Large intestine (tissue), 3 donors: ENCODE results near the gene CHD3. TPM values are rescaled to one million over a fixed set of nuclear protein-coding genes. Genes with fewer than 3 reads are reported as not detected.
"Not testable (repeated sequence)": the region's sequence is repeated elsewhere in the genome, so short reads cannot be mapped to it uniquely, and the experiment has no call there.

Source experiments
- DNase-seq, 2 donors: peaks; one replicate each; pipeline versions ENCODE4 v3.0.0 to v3.0.0-alpha.2; 2013
- H3K27ac ChIP-seq: one replicate; pipeline ENCODE4 v1.5.1; 2013; ENCODE audit warnings: low read length
- H3K27me3 ChIP-seq: 2 replicates; pipeline ENCODE4 v1.6.1; 2013; ENCODE audit warnings: low read length; ENCODE audit not compliant: control insufficient read depth, insufficient read depth
- H3K36me3 ChIP-seq: 2 replicates; pipeline ENCODE4 v1.6.1; 2013; ENCODE audit warnings: low read length; ENCODE audit not compliant: control insufficient read depth, insufficient read depth
- H3K4me1 ChIP-seq: one replicate; pipeline ENCODE4 v1.6.1; 2013; ENCODE audit warnings: low read length; ENCODE audit not compliant: control insufficient read depth, insufficient read depth
- H3K4me3 ChIP-seq: one replicate; pipeline ENCODE4 v1.5.1; 2013; ENCODE audit warnings: low read length
- H3K9me3 ChIP-seq: one replicate; pipeline ENCODE4 v1.6.1; 2013; ENCODE audit warnings: mild to moderate bottlenecking, low read depth, low read length, moderate library complexity; ENCODE audit not compliant: control insufficient read depth
- WGBS: methylation state at CpG from one replicate; pipeline ENCODE4 v1.1.5; 2013; ENCODE audit warnings: low lambda C conversion rate; ENCODE audit not compliant: insufficient coverage; 5-methylcytosine and 5-hydroxymethylcytosine counted together
- polyA plus RNA-seq: library from polyadenylated mRNA; unstranded; fragments of 120-200 nt; gene quantifications from one replicate; pipeline ENCODE4 v1.2.1, GENCODE V29; 2013

The CHD3 gene
- polyA plus RNA-seq, 1 donor, result 73.8 TPM

GRCh38 chr17:7935859-7936258 is 47.3 kb downstream of the CHD3 start:
- Histone ChIP-seq H3K9me3 (no peaks in the 10 kb centered on the region), H3K27me3 (no peaks in the 10 kb centered on the region), H3K4me3 (no peak overlapping the region), H3K4me1 (peaks cover 14% of the 10 kb centered on the region), H3K36me3 (peaks cover 38% of the 10 kb centered on the region), H3K27ac (no peak overlapping the region)
- no peak for DNase-seq

GRCh38 chr17:7940034-7940433 is 51.4 kb downstream of the CHD3 start:
- no peak for DNase-seq
- H3K27me3 ChIP-seq, result no peaks in the 10 kb centered on the region
- H3K4me3 ChIP-seq, result no peak overlapping the region
- H3K27ac ChIP-seq, result no peak overlapping the region
- peaks cover 59% of the 10 kb centered on the region for H3K36me3 ChIP-seq
- no peaks in the 10 kb centered on the region for H3K9me3 ChIP-seq
- no peaks in the 10 kb centered on the region for H3K4me1 ChIP-seq
- no CpG with 5 or more reads among the region's 4 CpGs for WGBS

- no CpG with 5 or more reads among the region's 6 CpGs for WGBS
Observed at GRCh38 chr17:7940743-7941142, 52.2 kb downstream of the CHD3 start.

GRCh38 chr17:7943291-7943690 is 54.7 kb downstream of the CHD3 start:
- H3K27ac ChIP-seq, result no peak overlapping the region
- no peaks in the 10 kb centered on the region for H3K4me1 ChIP-seq
- WGBS, result no CpG with 5 or more reads among the region's 13 CpGs
- H3K27me3 ChIP-seq, result no peaks in the 10 kb centered on the region
- H3K9me3 ChIP-seq, result no peaks in the 10 kb centered on the region
- H3K4me3 ChIP-seq, result no peak overlapping the region
- peaks cover 74% of the 10 kb centered on the region for H3K36me3 ChIP-seq
- no peak for DNase-seq

More at GRCh38 chr17:7940743-7941142, 52.2 kb downstream of the CHD3 start:
- H3K36me3 ChIP-seq, result peaks cover 65% of the 10 kb centered on the region
- H3K4me1 ChIP-seq, result no peaks in the 10 kb centered on the region
- no peak overlapping the region for H3K4me3 ChIP-seq
- H3K9me3 ChIP-seq, result no peaks in the 10 kb centered on the region
- H3K27me3 ChIP-seq, result no peaks in the 10 kb centered on the region
- no peak for DNase-seq
- H3K27ac ChIP-seq, result no peak overlapping the region

DNA sequence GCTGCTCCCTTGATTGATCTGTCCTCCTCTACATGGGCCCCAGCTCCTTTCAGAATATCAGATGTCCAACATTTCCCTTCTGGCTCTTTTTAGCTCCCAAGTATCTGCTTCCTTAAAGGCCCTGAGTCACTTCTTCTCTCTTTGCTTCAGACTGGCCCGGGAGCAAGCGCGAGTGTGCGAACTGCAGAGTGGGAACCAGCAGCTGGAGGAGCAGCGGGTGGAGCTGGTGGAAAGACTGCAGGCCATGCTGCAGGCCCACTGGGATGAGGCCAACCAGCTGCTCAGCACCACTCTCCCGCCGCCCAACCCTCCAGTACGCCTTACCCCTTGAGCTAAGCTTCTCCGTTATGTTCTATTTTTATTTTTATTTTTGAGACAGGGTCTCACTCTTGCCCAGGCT is 55.7 kb downstream of the CHD3 start:
- WGBS, result no CpG with 5 or more reads among the region's 9 CpGs

GRCh38 chr17:7945651-7946050 is 57.1 kb downstream of the CHD3 start:
- Histone ChIP-seq H3K27me3 (no peaks in the 10 kb centered on the region), H3K4me1 (no peaks in the 10 kb centered on the region), H3K9me3 (no peaks in the 10 kb centered on the region), H3K36me3 (peaks cover 71% of the 10 kb centered on the region), H3K27ac (no peak overlapping the region), H3K4me3 (no peak overlapping the region)
- no CpG with 5 or more reads among the region's 7 CpGs for WGBS
- no peak for DNase-seq

More for the DNA sequence above, 55.7 kb downstream of the CHD3 start:
- DNase-seq, result no peak
- H3K36me3 ChIP-seq, result peaks cover 80% of the 10 kb centered on the region
- H3K4me1 ChIP-seq, result no peaks in the 10 kb centered on the region
- no peak overlapping the region for H3K4me3 ChIP-seq
- H3K9me3 ChIP-seq, result no peaks in the 10 kb centered on the region
- no peaks in the 10 kb centered on the region for H3K27me3 ChIP-seq
- no peak overlapping the region for H3K27ac ChIP-seq

DNA sequence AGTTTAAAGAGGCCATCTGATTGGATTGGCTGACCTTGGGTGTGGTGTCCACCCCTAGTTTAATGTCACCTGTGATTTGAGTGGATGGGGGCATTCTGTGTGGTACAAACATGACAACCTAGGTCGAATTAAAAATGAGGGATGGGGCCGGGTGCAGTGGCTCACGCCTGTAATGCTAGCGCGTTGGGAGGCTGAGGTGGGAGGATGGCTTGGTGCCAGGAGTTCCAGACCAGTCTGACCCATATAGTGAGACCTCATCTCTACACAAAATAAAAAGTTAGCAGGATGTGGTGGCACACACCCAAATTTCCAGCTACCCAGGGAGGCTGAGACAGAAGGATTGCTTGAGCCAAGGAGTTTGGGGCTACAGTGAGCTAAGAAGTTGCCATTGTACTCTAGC is 57.9 kb downstream of the CHD3 start:
- H3K9me3 ChIP-seq, result no peaks in the 10 kb centered on the region
- peaks cover 66% of the 10 kb centered on the region for H3K36me3 ChIP-seq
- H3K27ac ChIP-seq, result no peak overlapping the region
- DNase-seq, result no peak
- H3K4me1 ChIP-seq, result no peaks in the 10 kb centered on the region
- WGBS, result no CpG with 5 or more reads among the region's 5 CpGs
- no peaks in the 10 kb centered on the region for H3K27me3 ChIP-seq
- no peak overlapping the region for H3K4me3 ChIP-seq

DNA sequence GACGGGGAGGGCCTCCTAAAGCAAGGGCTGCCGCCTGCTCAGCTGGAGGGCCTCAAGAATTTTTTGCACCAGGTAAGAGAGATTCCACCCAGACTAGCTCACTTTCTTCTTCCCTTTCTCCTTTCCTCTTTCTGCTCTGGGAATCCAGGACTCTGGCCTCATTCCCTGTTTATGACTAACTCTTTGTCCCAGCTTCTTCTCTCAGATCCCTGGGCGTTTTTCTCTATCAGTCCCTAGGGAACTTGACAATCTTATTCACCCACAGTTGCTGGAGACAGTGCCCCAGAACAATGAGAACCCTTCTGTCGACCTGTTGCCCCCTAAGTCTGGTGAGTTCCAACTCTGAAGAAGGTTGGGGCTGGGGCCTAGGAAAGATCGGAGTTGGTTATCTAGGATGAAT is 59.1 kb downstream of the CHD3 start:
- Histone ChIP-seq H3K27ac (no peak overlapping the region), H3K4me1 (no peaks in the 10 kb centered on the region), H3K4me3 (no peak overlapping the region), H3K9me3 (no peaks in the 10 kb centered on the region), H3K36me3 (peaks cover 60% of the 10 kb centered on the region), H3K27me3 (no peaks in the 10 kb centered on the region)
- whole genome bisulfite sequencing, result no CpG with 5 or more reads among the region's 5 CpGs
- no peak for DNase-seq

DNA sequence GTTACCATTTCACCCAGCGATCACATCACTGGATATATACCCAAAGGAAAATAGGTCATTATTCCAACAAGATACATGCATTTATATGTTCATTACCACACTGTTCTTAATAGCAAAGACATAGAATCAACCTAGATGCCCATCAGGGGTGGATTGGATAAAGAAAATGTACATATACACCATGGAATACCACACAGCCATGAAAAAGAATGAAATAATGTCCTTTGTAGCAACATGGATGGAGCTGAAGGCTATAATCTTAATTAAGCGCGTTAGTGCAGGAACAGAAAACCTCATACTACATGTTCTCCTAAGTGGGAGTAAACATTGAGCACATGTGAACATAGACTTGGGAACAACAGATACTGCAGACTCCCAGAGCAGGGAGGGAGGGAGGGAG is 62.0 kb downstream of the CHD3 start:
- no peaks in the 10 kb centered on the region for H3K27me3 ChIP-seq
- peaks cover 35% of the 10 kb centered on the region for H3K36me3 ChIP-seq
- no peak for DNase-seq
- no peak overlapping the region for H3K27ac ChIP-seq
- WGBS, result no CpG with 5 or more reads among the region's 3 CpGs
- no peak overlapping the region for H3K4me3 ChIP-seq
- no peaks in the 10 kb centered on the region for H3K9me3 ChIP-seq
- no peaks in the 10 kb centered on the region for H3K4me1 ChIP-seq

DNA sequence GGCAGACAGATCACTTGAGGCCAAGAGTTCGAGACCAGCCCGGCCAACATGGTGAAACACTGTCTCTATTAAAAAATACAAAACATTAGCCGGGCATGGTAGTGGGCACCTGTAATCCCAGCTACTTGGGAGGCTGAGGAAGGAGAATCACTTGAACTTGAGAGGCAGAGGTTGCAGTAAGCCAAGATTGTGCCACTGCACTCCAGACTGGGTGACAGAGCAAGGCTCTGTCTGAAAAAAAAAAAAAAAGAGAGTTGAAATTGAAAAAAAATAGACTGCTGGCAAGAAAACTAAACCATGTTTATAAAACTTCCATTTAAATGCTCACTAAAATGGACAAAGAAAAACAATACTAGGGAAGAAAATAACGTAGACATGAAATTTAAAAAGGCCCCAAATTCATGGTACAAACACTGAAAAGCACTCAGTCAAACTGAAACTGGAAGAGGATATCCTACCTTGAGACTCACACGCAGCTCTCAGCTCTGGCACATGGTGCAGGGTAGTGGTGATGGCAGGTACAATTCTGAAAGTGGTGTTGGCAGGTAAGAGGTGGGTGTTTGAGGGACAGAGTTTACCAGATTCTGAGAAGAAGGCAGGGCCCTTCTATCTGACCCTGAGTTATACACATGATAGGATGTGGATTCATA is 62.7 kb downstream of the CHD3 start:
- 33% methylated on average over 1 of the region's 5 CpGs for WGBS
- Histone ChIP-seq H3K27ac (no peak overlapping the region), H3K4me3 (no peak overlapping the region), H3K36me3 (peaks cover 28% of the 10 kb centered on the region), H3K4me1 (no peaks in the 10 kb centered on the region), H3K27me3 (no peaks in the 10 kb centered on the region), H3K9me3 (no peaks in the 10 kb centered on the region)
- DNase-seq, result no peak

DNA sequence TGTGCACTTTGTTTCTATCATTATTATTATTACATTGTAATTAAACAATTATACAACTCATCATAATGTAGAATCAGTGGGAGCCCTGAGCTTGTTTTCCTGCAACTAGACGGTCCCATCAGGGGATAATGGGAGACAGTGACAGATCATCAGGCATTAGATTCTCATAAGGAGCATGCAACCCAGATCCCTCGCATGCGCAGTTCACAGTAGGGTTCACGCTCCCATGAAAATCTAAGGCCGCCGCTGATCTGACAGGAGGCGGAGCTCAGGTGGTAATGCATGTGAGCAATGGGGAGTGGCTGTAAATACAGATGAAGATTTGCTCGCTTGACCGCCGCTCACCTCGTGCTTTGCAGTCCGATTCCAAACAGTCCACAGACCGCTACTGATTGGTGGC is 64.7 kb downstream of the CHD3 start:
- H3K4me3 ChIP-seq, DNase-seq, H3K27me3 ChIP-seq, H3K4me1 ChIP-seq, H3K27ac ChIP-seq, H3K9me3 ChIP-seq: not testable (repeated sequence)
- WGBS, result no CpG with 5 or more reads among the region's 13 CpGs
- peaks cover 13% of the 10 kb centered on the region for H3K36me3 ChIP-seq
